Lung (tissue), 12 donors: Measurements from ENCODE around the gene FNDC10. TPM values are rescaled to one million over a fixed set of nuclear protein-coding genes. Genes with fewer than 3 reads are reported as not detected.

Source experiments
- ATAC-seq: fragments of 200-7000 bp; cut with Tn5 transposase; one replicate; pipeline ENCODE4 v1.9.1; 2020; ENCODE audit warnings: moderate number of reproducible peaks; ENCODE audit not compliant: insufficient read depth, low FRiP score
- DNase-seq, 3 donors: peaks; one replicate each; pipeline ENCODE4 v3.0.0-alpha.2; 2013 to 2017
- H3K27ac ChIP-seq, 2 donors: one replicate each; pipeline ENCODE4 v1.5.1; 2013; ENCODE audit warnings: mild to moderate bottlenecking in 2 of 2, moderate library complexity in 2 of 2, control low read depth in 1 of 2, inconsistent platforms in 1 of 2, low read depth in 1 of 2, low read length in 1 of 2
- H3K27me3 ChIP-seq, 3 donors: one replicate each; pipeline ENCODE4 v1.5.1; 2013; ENCODE audit warnings: low read length in 2 of 3; ENCODE audit not compliant: control insufficient read depth in 3 of 3, insufficient read depth in 3 of 3
- H3K36me3 ChIP-seq, 4 donors: one replicate each; pipeline ENCODE4 v1.5.1; 2013; ENCODE audit warnings: low read length in 4 of 4, mild to moderate bottlenecking in 1 of 4, moderate library complexity in 1 of 4; ENCODE audit not compliant: control insufficient read depth in 4 of 4, insufficient read depth in 4 of 4
- H3K4me1 ChIP-seq, 5 donors: one replicate each; pipeline ENCODE4 v1.5.1; 2013; ENCODE audit warnings: low read length in 5 of 5, mild to moderate bottlenecking in 2 of 5, moderate library complexity in 1 of 5; ENCODE audit not compliant: control insufficient read depth in 5 of 5, insufficient read depth in 5 of 5
- H3K4me3 ChIP-seq: one replicate; pipeline ENCODE4 v1.5.1; 2013; ENCODE audit warnings: mild to moderate bottlenecking, control low read depth, moderate library complexity
- H3K9ac ChIP-seq, 2 donors: one replicate each; pipeline ENCODE4 v1.5.1; 2013; ENCODE audit warnings: low read length in 2 of 2, control low read depth in 1 of 2; ENCODE audit not compliant: insufficient read depth in 1 of 2
- H3K9me3 ChIP-seq, 4 donors: one replicate each; pipeline ENCODE4 v1.5.1; 2013; ENCODE audit warnings: low read length in 3 of 4, mild to moderate bottlenecking in 1 of 4, moderate library complexity in 1 of 4; ENCODE audit not compliant: control insufficient read depth in 4 of 4, insufficient read depth in 3 of 4
- CTCF ChIP-seq: IDR thresholded peaks from 2 replicates; pipeline ENCODE4 v1.5.1; 2012; ENCODE audit warnings: mild to moderate bottlenecking; ENCODE audit errors: control extremely low read depth, extremely low read depth
- whole genome bisulfite sequencing, 2 donors: extraction: QIAGEN DNeasy Blood & Tissue Kit; methylation state at CpG; one replicate each; pipeline ENCODE4 v1.1.7; 2013; 5-methylcytosine and 5-hydroxymethylcytosine counted together
- polyA plus RNA-seq, 2 donors: library from polyadenylated mRNA; stranded (reverse); fragments of 200-250 nt; gene quantifications; one replicate each; pipeline ENCODE4 v1.2.1, GENCODE V29; 2013
- total RNA-seq, 2 donors: library from RNA; depleted of rRNA in 1 of 2; stranded (reverse); fragments of >200 nt in 1 of 2; gene quantifications; one replicate each; pipeline ENCODE4 v1.2.1, GENCODE V29; 2014 to 2021
- donor health status: control.
- donor health status: control.
- donor health status: Bipolar disorder and iron deficiency.
- donor health status: healthy.
- donor health status: DM: yes; HTN: yes; CAD: no.

FNDC10 gene
- total and polyA plus RNA-seq, 4 donors = 0.40 to 12.8 (median 6.6) TPM

- no peak overlapping the region for H3K27ac ChIP-seq
- WGBS, 2 donors = 94 to 97% methylated on average over 9 of the region's 9 CpGs
- no peak overlapping the region for H3K4me3 ChIP-seq
- peaks cover 0 to 25% (median 13%) of the 10 kb centered on the region in 5 donors for H3K4me1 ChIP-seq
- no peak for ATAC-seq
- H3K27me3 ChIP-seq = no peaks in the 10 kb centered on the region
- no peak for DNase-seq
- TF ChIP-seq CTCF = no peak
- no peaks in the 10 kb centered on the region for H3K9me3 ChIP-seq
- H3K9ac ChIP-seq = no peak overlapping the region
- H3K36me3 ChIP-seq = peaks cover 0 to 12% (median 9%) of the 10 kb centered on the region in 4 donors
Observed at GRCh38 chr1:1618396-1619068, 18.6 kb upstream of the FNDC10 start.

- no peak for DNase-seq
- Histone ChIP-seq H3K9me3 (no peaks in the 10 kb centered on the region), H3K4me1 (peaks cover 0 to 28% (median 13%) of the 10 kb centered on the region in 5 donors), H3K27me3 (no peaks in the 10 kb centered on the region), H3K9ac (no peak overlapping the region), H3K36me3 (peaks cover 0 to 12% (median 9%) of the 10 kb centered on the region in 4 donors), H3K4me3 (no peak overlapping the region), H3K27ac (no peak overlapping the region)
- no peak for TF ChIP-seq CTCF
- WGBS, 2 donors = 95% methylated on average over 6 of the region's 6 CpGs
- no peak for ATAC-seq
Observed at GRCh38 chr1:1617925-1618324, 18.0 kb upstream of the FNDC10 start.

- WGBS, 2 donors = 94 to 97% methylated on average over 11 of the region's 11 CpGs
- Histone ChIP-seq H3K9ac (no peak overlapping the region), H3K4me1 (peaks cover 0 to 28% (median 13%) of the 10 kb centered on the region in 5 donors), H3K4me3 (no peak overlapping the region), H3K27me3 (no peaks in the 10 kb centered on the region), H3K36me3 (peaks cover 0 to 12% (median 9%) of the 10 kb centered on the region in 4 donors), H3K27ac (no peak overlapping the region), H3K9me3 (no peaks in the 10 kb centered on the region)
- no peak for TF ChIP-seq CTCF
- ATAC-seq (no peak), DNase-seq (no peak)
Observed at GRCh38 chr1:1617516-1617915, 17.6 kb upstream of the FNDC10 start.
